H9 (cell line): ENCODE results near the gene PKP3. TPM values are rescaled to one million over a fixed set of nuclear protein-coding genes. Genes with fewer than 3 reads are reported as not detected.

Source experiments
- DNase-seq: peaks from one replicate; pipeline ENCODE4 v3.0.0-alpha.2; 2017
- H2AFZ ChIP-seq: one replicate; pipeline ENCODE4 v1.6.1; 2013; ENCODE audit warnings: mild to moderate bottlenecking, low read length, control low read depth, moderate library complexity
- H2AK5ac ChIP-seq: 2 replicates; pipeline ENCODE4 v1.6.1; 2013; ENCODE audit warnings: low read length, control low read depth, mixed read lengths; ENCODE audit not compliant: insufficient read length
- H2BK120ac ChIP-seq: one replicate; pipeline ENCODE4 v1.6.1; 2013; ENCODE audit warnings: low read depth, mild to moderate bottlenecking, low read length, control low read depth, inconsistent platforms; ENCODE audit not compliant: poor library complexity, severe bottlenecking
- H2BK12ac ChIP-seq: 2 replicates; pipeline ENCODE4 v1.6.1; 2013; ENCODE audit warnings: low read length, control low read depth, mixed read lengths, low read depth; ENCODE audit not compliant: insufficient read length
- H2BK15ac ChIP-seq: 2 replicates; pipeline ENCODE4 v1.6.1; 2013; ENCODE audit warnings: low read depth, low read length, control low read depth
- H2BK20ac ChIP-seq: one replicate; pipeline ENCODE4 v1.6.1; 2013; ENCODE audit warnings: low read depth, mild to moderate bottlenecking, low read length, control low read depth, inconsistent platforms; ENCODE audit not compliant: poor library complexity, severe bottlenecking
- H2BK5ac ChIP-seq: 2 replicates; pipeline ENCODE4 v1.6.1; 2013; ENCODE audit warnings: low read length, control low read depth, mixed read lengths; ENCODE audit not compliant: insufficient read length
- H3K14ac ChIP-seq: 2 replicates; pipeline ENCODE4 v1.6.1; 2013; ENCODE audit warnings: low read length, control low read depth; ENCODE audit not compliant: insufficient read depth
- H3K18ac ChIP-seq: 2 replicates; pipeline ENCODE4 v1.6.1; 2013; ENCODE audit warnings: low read depth, mild to moderate bottlenecking, mixed read lengths, low read length, control low read depth; ENCODE audit not compliant: insufficient read length
- H3K23ac ChIP-seq: 2 replicates; pipeline ENCODE4 v1.6.1; 2013; ENCODE audit warnings: low read length, control low read depth, mixed read lengths, low read depth; ENCODE audit not compliant: insufficient read length
- H3K23me2 ChIP-seq: 2 replicates; pipeline ENCODE4 v1.6.1; 2013; ENCODE audit warnings: low read depth, mild to moderate bottlenecking, mixed read lengths, low read length, control low read depth; ENCODE audit not compliant: insufficient read length, poor library complexity, severe bottlenecking
- H3K27ac ChIP-seq: 2 replicates; pipeline ENCODE4 v1.5.1; 2013; ENCODE audit warnings: low read length, control low read depth, mixed read lengths, low read depth; ENCODE audit not compliant: insufficient read length
- H3K27me3 ChIP-seq: 2 replicates; pipeline ENCODE4 v1.6.1; 2013; ENCODE audit warnings: low read length, control low read depth, inconsistent platforms; ENCODE audit not compliant: insufficient read depth
- H3K4ac ChIP-seq: 2 replicates; pipeline ENCODE4 v1.6.1; 2013; ENCODE audit warnings: low read depth, mild to moderate bottlenecking, control low read depth, inconsistent platforms, low read length, moderate library complexity
- H3K4me1 ChIP-seq: 2 replicates; pipeline ENCODE4 v1.6.1; 2013; ENCODE audit warnings: low read length, control low read depth, inconsistent platforms; ENCODE audit not compliant: insufficient read depth
- H3K4me2 ChIP-seq: 2 replicates; pipeline ENCODE4 v1.6.1; 2013; ENCODE audit warnings: low read length, control low read depth, mixed read lengths; ENCODE audit not compliant: insufficient read length, insufficient read depth
- H3K56ac ChIP-seq: 2 replicates; pipeline ENCODE4 v1.6.1; 2013; ENCODE audit warnings: low read depth, mild to moderate bottlenecking, mixed read lengths, low read length, control low read depth; ENCODE audit not compliant: insufficient read length
- H3K79me1 ChIP-seq: 2 replicates; pipeline ENCODE4 v1.6.1; 2013; ENCODE audit warnings: low read depth, mild to moderate bottlenecking, moderate library complexity, low read length, control low read depth, inconsistent platforms; ENCODE audit not compliant: insufficient read depth, poor library complexity, severe bottlenecking
- H3K79me2 ChIP-seq: 2 replicates; pipeline ENCODE4 v1.6.1; 2013; ENCODE audit warnings: low read length, control low read depth, inconsistent platforms; ENCODE audit not compliant: insufficient read depth
- H3K9ac ChIP-seq: 2 replicates; pipeline ENCODE4 v1.6.1; 2013; ENCODE audit warnings: low read length, control low read depth, mixed read lengths; ENCODE audit not compliant: insufficient read length; ENCODE audit errors: extremely low read depth
- H3K9me3 ChIP-seq: one replicate; pipeline ENCODE4 v1.6.1; 2013; ENCODE audit warnings: low read depth, low read length, inconsistent platforms; ENCODE audit not compliant: control insufficient read depth
- H3T11ph ChIP-seq: one replicate; pipeline ENCODE4 v1.6.1; 2013; ENCODE audit warnings: mild to moderate bottlenecking, low read length, control low read depth, inconsistent platforms
- H4K20me1 ChIP-seq: one replicate; pipeline ENCODE4 v1.6.1; 2013; ENCODE audit not compliant: control insufficient read depth, insufficient read length, insufficient read depth
- H4K5ac ChIP-seq: 2 replicates; pipeline ENCODE4 v1.6.1; 2013; ENCODE audit warnings: low read depth, mild to moderate bottlenecking, mixed read lengths, low read length, control low read depth; ENCODE audit not compliant: insufficient read length
- H4K8ac ChIP-seq: replicated peaks from 2 replicates; pipeline ENCODE4 v1.6.1; 2013; ENCODE audit warnings: low read length, control low read depth, mixed read lengths, low read depth; ENCODE audit not compliant: insufficient read length
- H4K91ac ChIP-seq: 2 replicates; pipeline ENCODE4 v1.6.1; 2013; ENCODE audit warnings: low read depth, mild to moderate bottlenecking, moderate library complexity, mixed read lengths, low read length, control low read depth; ENCODE audit not compliant: insufficient read length
- H3K27ac Mint-ChIP-seq, 3 experiments: 2 replicates in 2 of 3; 3 replicates in 1 of 3; pipeline ENCODE4 v1.8.0; 2020 to 2021; ENCODE audit warnings: mixed read lengths in 3 of 3, mild to moderate bottlenecking in 1 of 3, moderate library complexity in 1 of 3
- H3K27me3 Mint-ChIP-seq: 2 replicates; pipeline ENCODE4 v1.8.0; 2021; ENCODE audit warnings: low read depth, mild to moderate bottlenecking, moderate library complexity, mixed read lengths
- H3K36me3 Mint-ChIP-seq, 3 experiments: 2 replicates in 2 of 3; 3 replicates in 1 of 3; pipeline ENCODE4 v1.8.0; 2020 to 2021; ENCODE audit warnings: low read depth in 3 of 3, mixed read lengths in 3 of 3; ENCODE audit not compliant: insufficient read depth in 1 of 3
- H3K4me1 Mint-ChIP-seq, 2 experiments: 2 replicates each; pipeline ENCODE4 v1.8.0; 2020; ENCODE audit warnings: mixed read lengths in 2 of 2
- H3K4me3 Mint-ChIP-seq, 2 experiments: 2 replicates in 1 of 2; 3 replicates in 1 of 2; pipeline ENCODE4 v1.8.0; 2020 to 2021; ENCODE audit warnings: mild to moderate bottlenecking in 2 of 2, mixed read lengths in 2 of 2, moderate library complexity in 1 of 2
- H3K9me3 Mint-ChIP-seq, 2 experiments: 2 replicates in 1 of 2; 3 replicates in 1 of 2; pipeline ENCODE4 v1.8.0; 2020; ENCODE audit warnings: mild to moderate bottlenecking in 2 of 2, mixed read lengths in 2 of 2, moderate library complexity in 1 of 2
- CTCF ChIP-seq: fragments of 200-600 bp; sonication (generic); conservative IDR thresholded peaks from 3 replicates; pipeline ENCODE4 v1.8.0; 2021; ENCODE audit warnings: antibody characterized with exemption, mild to moderate bottlenecking
- WGBS: extraction: QIAGEN DNeasy Blood & Tissue Kit; methylation state at CpG from one replicate; pipeline ENCODE4 v1.1.7; 2013; ENCODE audit warnings: missing lambda C conversion rate, low lambda C conversion rate, mixed read lengths; ENCODE audit not compliant: insufficient read length; ENCODE audit errors: extremely low coverage; 5-methylcytosine and 5-hydroxymethylcytosine counted together
- total RNA-seq: library from RNA; stranded (reverse); gene quantifications from 2 replicates; pipeline ENCODE4 v1.2.1, GENCODE V29; 2021

Gene PKP3
- total RNA-seq, 1 experiment from 2014 or later: 41.7 TPM

- DNase-seq: no peak
- Histone ChIP-seq H3K79me1 (no peaks in the 10 kb centered on the region), H3K27me3 (no peaks in the 10 kb centered on the region; the same call in 1 of the 2 replicates), H4K91ac (no peak overlapping the region), H2BK5ac (no peak overlapping the region), H2BK20ac (no peak overlapping the region), H3K18ac (no peak overlapping the region), H4K20me1 (peaks cover 2% of the 10 kb centered on the region), H4K5ac (no peak overlapping the region), H3K27ac (no peak overlapping the region), H3K9me3 (no peaks in the 10 kb centered on the region), H3T11ph (no peak overlapping the region), H3K14ac (no peak overlapping the region), H3K23me2 (no peaks in the 10 kb centered on the region), H2BK120ac (no peak overlapping the region), H3K79me2 (no peaks in the 10 kb centered on the region), H3K4ac (no peak overlapping the region), H2AFZ (no peak overlapping the region), H3K4me2 (no peak overlapping the region), H4K8ac (no peak overlapping the region), H2BK15ac (no peak overlapping the region), H2BK12ac (no peak overlapping the region), H3K23ac (no peak overlapping the region), H3K56ac (no peak overlapping the region), H3K4me1 (no peaks in the 10 kb centered on the region; the same call in 1 of the 2 replicates), H2AK5ac (no peak overlapping the region), H3K9ac (no peak overlapping the region)
- peaks cover 4 to 13% of the 10 kb centered on the region in 2 experiments for H3K4me1 Mint-ChIP-seq
- H3K27ac Mint-ChIP-seq: no peak overlapping the region; a peak in 1 of 7 replicates
- no CpG with 5 or more reads among the region's 36 CpGs for WGBS
- peaks cover 12% of the 10 kb centered on the region for H3K27me3 Mint-ChIP-seq
- no peak for TF ChIP-seq CTCF
- H3K9me3 Mint-ChIP-seq: peaks cover under 1 to 2% of the 10 kb centered on the region in 2 experiments; a peak in 4 of 5 replicates
- H3K36me3 Mint-ChIP-seq: peaks cover 0 to 2% (median 0%) of the 10 kb centered on the region in 3 experiments; a peak in 4 of 7 replicates
- H3K4me3 Mint-ChIP-seq: no peak overlapping the region
Measured at GRCh38 chr11:392102-392777, 1.8 kb upstream of the PKP3 start.
